Loucy (cell line): ENCODE data around the gene ESYT3.

Source experiments
- H2AFZ ChIP-seq: fragments of 200-600 bp; sonication (generic); 2 replicates; pipeline ENCODE4 v1.6.0; 2016; ENCODE audit warnings: antibody characterized with exemption, mild to moderate bottlenecking, low read length, moderate library complexity
- H3F3A ChIP-seq: fragments of 200-600 bp; 2 replicates; pipeline ENCODE4 v1.6.0; 2016; ENCODE audit warnings: antibody characterized with exemption, low read depth, mild to moderate bottlenecking
- H3K27me3 ChIP-seq: fragments of 200-600 bp; sonication (generic); 2 replicates; pipeline ENCODE4 v1.6.1; 2014; ENCODE audit warnings: low read length, mild to moderate bottlenecking; ENCODE audit not compliant: insufficient read depth, poor library complexity, severe bottlenecking
- H3K36me3 ChIP-seq: fragments of 200-600 bp; sonication (generic); 2 replicates; pipeline ENCODE4 v1.6.1; 2016; ENCODE audit warnings: low read length; ENCODE audit not compliant: insufficient read depth
- H3K4me1 ChIP-seq: fragments of 200-600 bp; sonication (generic); 2 replicates; pipeline ENCODE4 v1.5.1; 2014; ENCODE audit warnings: low read length, mild to moderate bottlenecking; ENCODE audit not compliant: insufficient read depth, poor library complexity, severe bottlenecking
- H3K4me2 ChIP-seq: fragments of 200-600 bp; sonication (generic); 2 replicates; pipeline ENCODE4 v1.6.0; 2014; ENCODE audit warnings: antibody characterized with exemption, low read length, low read depth, mild to moderate bottlenecking; ENCODE audit not compliant: poor library complexity, severe bottlenecking
- H3K4me3 ChIP-seq: fragments of 200-600 bp; sonication (generic); 2 replicates; pipeline ENCODE4 v1.5.1; 2014; ENCODE audit warnings: low read length, mild to moderate bottlenecking, mixed read lengths; ENCODE audit not compliant: poor library complexity, severe bottlenecking
- H3K79me2 ChIP-seq: fragments of 200-600 bp; sonication (generic); 2 replicates; pipeline ENCODE4 v1.6.1; 2014; ENCODE audit warnings: low read length; ENCODE audit not compliant: insufficient read depth
- H3K9ac ChIP-seq: fragments of 200-600 bp; sonication (generic); 2 replicates; pipeline ENCODE4 v1.6.0; 2014; ENCODE audit warnings: mild to moderate bottlenecking, low read depth, low read length, moderate library complexity; ENCODE audit not compliant: poor library complexity, severe bottlenecking
- H3K9me2 ChIP-seq: fragments of 200-600 bp; sonication (generic); replicated peaks from 2 replicates; pipeline ENCODE4 v1.6.1; 2016; ENCODE audit warnings: low read depth, low read length, mixed read lengths
- H3K9me3 ChIP-seq: fragments of 200-600 bp; sonication (generic); 2 replicates; pipeline ENCODE4 v1.6.1; 2014; ENCODE audit warnings: mild to moderate bottlenecking, antibody characterized with exemption, low read length, low read depth; ENCODE audit not compliant: insufficient read depth
- H4K20me1 ChIP-seq: fragments of 200-600 bp; sonication (generic); 2 replicates; pipeline ENCODE4 v1.6.0; 2014; ENCODE audit warnings: antibody characterized with exemption, low read length, mild to moderate bottlenecking; ENCODE audit not compliant: insufficient read depth, poor library complexity, severe bottlenecking
- EZH2phosphoT487 ChIP-seq: fragments of 200-600 bp; IDR thresholded peaks from 2 replicates; pipeline ENCODE4 v1.6.1; 2018; ENCODE audit warnings: antibody characterized with exemption, mild to moderate bottlenecking, moderate library complexity, borderline replicate concordance
- TF ChIP-seq, protein P1 (sequence below): fragments of 200-600 bp; sonication (generic); conservative IDR thresholded peaks from 2 replicates; pipeline ENCODE4 v1.5.1; 2014; ENCODE audit warnings: mild to moderate bottlenecking, antibody characterized with exemption, low read length

ESYT3 gene

DNA sequence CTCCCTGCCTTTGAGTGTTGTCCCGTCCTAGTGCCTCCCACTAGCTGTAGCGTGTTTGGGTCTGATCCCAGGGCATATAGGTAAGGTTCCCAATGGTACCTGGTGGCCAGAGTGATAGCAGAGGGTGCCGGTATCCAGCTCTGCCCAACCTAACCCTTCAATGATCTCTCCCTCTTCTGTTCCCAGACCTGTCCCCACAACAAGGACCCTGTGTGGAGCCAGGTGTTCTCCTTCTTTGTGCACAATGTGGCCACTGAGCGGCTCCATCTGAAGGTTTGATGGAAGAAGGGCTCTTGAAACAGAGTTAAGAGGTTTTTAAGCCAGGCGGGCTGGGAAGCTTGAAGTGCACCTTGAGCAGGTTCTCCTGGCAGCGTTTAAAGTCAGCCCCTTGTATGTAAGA is 35.5 kb downstream of the ESYT3 start:
- H3K9me2 ChIP-seq = no peaks in the 10 kb centered on the region
- no peak overlapping the region for H2AFZ ChIP-seq
- H3K79me2 ChIP-seq = no peaks in the 10 kb centered on the region
- H3K9me3 ChIP-seq = no peaks in the 10 kb centered on the region
- H3K4me1 ChIP-seq = no peaks in the 10 kb centered on the region
- H3K36me3 ChIP-seq = no peaks in the 10 kb centered on the region
- no peaks in the 10 kb centered on the region for H4K20me1 ChIP-seq
- no peaks in the 10 kb centered on the region for H3K27me3 ChIP-seq
- no peak for TF ChIP-seq EZH2phosphoT487
- TF ChIP-seq, protein P1, sequence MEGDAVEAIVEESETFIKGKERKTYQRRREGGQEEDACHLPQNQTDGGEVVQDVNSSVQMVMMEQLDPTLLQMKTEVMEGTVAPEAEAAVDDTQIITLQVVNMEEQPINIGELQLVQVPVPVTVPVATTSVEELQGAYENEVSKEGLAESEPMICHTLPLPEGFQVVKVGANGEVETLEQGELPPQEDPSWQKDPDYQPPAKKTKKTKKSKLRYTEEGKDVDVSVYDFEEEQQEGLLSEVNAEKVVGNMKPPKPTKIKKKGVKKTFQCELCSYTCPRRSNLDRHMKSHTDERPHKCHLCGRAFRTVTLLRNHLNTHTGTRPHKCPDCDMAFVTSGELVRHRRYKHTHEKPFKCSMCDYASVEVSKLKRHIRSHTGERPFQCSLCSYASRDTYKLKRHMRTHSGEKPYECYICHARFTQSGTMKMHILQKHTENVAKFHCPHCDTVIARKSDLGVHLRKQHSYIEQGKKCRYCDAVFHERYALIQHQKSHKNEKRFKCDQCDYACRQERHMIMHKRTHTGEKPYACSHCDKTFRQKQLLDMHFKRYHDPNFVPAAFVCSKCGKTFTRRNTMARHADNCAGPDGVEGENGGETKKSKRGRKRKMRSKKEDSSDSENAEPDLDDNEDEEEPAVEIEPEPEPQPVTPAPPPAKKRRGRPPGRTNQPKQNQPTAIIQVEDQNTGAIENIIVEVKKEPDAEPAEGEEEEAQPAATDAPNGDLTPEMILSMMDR = no peak
- H3K9ac ChIP-seq = no peak overlapping the region
- no peak overlapping the region for H3K4me2 ChIP-seq
- H3F3A ChIP-seq = no peaks in the 10 kb centered on the region
- no peak overlapping the region for H3K4me3 ChIP-seq

DNA sequence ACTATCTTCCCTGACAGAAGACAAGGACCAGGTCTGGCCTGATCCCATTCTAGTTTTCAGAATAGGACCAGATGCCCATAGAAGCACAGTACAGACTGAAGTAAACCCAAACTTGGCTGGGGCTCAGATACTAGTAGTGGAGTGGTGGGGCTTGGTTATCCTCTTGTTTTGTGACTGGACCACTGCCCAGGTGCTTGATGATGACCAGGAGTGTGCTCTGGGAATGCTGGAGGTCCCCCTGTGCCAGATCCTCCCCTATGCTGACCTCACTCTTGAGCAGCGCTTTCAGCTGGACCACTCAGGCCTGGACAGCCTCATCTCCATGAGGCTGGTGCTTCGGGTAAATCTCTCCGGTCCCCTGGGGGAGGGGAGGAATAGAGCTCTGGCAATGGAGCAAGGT is 36.3 kb downstream of the ESYT3 start:
- no peak for TF ChIP-seq EZH2phosphoT487
- TF ChIP-seq, protein P1 = no peak
- Histone ChIP-seq H3K4me2 (no peak overlapping the region), H3F3A (no peaks in the 10 kb centered on the region), H3K79me2 (no peaks in the 10 kb centered on the region), H3K9me3 (no peaks in the 10 kb centered on the region), H3K4me3 (no peak overlapping the region), H3K4me1 (no peaks in the 10 kb centered on the region), H4K20me1 (no peaks in the 10 kb centered on the region), H3K27me3 (no peaks in the 10 kb centered on the region), H3K9me2 (no peaks in the 10 kb centered on the region), H3K9ac (no peak overlapping the region), H2AFZ (no peak overlapping the region), H3K36me3 (no peaks in the 10 kb centered on the region)

DNA sequence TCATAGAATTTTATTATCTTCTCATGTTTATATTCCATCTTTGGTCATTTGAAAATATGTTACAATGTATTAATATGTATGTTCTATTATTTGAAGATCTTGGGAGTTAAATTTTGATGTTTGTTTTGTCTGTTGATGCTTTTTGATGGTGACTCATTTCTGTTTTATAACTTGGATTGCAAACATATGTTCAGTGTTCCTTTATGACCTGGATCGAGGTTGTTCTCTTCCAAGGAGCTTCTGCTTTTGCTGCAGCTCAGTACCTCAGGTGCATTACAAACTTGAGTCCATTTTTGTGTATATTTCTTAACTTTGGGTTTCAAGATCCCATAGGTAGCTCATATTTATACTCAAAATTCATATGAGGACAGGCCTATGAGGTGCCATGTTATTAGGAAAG is 37.1 kb downstream of the ESYT3 start:
- Histone ChIP-seq H3K27me3 (no peaks in the 10 kb centered on the region), H3K9me3 (no peaks in the 10 kb centered on the region), H3K79me2 (no peaks in the 10 kb centered on the region), H3K9me2 (no peaks in the 10 kb centered on the region), H3K4me1 (no peaks in the 10 kb centered on the region), H3K4me3 (no peak overlapping the region), H3K9ac (no peak overlapping the region), H3F3A (no peaks in the 10 kb centered on the region), H3K36me3 (no peaks in the 10 kb centered on the region), H2AFZ (no peak overlapping the region), H3K4me2 (no peak overlapping the region), H4K20me1 (no peaks in the 10 kb centered on the region)
- TF ChIP-seq EZH2phosphoT487 = no peak
- TF ChIP-seq, protein P1 = no peak
